Measurements from ENCODE around the gene SLC5A12.

Gene SLC5A12, protein sequence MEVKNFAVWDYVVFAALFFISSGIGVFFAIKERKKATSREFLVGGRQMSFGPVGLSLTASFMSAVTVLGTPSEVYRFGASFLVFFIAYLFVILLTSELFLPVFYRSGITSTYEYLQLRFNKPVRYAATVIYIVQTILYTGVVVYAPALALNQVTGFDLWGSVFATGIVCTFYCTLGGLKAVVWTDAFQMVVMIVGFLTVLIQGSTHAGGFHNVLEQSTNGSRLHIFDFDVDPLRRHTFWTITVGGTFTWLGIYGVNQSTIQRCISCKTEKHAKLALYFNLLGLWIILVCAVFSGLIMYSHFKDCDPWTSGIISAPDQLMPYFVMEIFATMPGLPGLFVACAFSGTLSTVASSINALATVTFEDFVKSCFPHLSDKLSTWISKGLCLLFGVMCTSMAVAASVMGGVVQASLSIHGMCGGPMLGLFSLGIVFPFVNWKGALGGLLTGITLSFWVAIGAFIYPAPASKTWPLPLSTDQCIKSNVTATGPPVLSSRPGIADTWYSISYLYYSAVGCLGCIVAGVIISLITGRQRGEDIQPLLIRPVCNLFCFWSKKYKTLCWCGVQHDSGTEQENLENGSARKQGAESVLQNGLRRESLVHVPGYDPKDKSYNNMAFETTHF

DNA sequence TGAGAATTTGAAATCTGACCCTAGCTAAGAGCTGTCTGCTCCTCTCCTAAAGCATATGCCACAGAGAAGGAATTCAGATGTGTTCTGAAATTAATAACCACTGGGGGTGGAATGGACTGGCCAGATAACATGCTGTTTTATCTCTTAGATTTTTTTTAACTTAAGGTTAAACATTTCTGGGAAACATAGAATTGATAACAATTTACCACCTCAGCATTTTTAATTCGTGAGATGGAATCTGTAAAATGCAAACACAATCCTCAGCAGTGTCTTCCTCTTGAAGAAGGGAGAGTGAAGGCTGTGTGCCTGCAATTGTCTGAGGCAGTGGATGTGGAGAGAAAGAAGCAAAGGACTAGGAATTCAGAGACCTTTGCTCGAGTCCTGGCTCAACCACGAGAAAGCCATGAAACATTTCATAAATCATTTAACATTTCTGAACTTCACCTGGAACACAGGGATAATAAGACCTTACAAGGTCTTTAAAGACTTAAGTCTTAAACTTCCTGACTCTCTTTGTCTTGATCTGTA is at the start of gene SLC5A12:
TSS of gene SLC5A12 (minus strand) at position 113 of the 528 bp plus-strand sequence. CDS start 346 bp downstream, outside the sequence.
- DNase-seq (ENCODE audit: low read depth) = no peak

DNA sequence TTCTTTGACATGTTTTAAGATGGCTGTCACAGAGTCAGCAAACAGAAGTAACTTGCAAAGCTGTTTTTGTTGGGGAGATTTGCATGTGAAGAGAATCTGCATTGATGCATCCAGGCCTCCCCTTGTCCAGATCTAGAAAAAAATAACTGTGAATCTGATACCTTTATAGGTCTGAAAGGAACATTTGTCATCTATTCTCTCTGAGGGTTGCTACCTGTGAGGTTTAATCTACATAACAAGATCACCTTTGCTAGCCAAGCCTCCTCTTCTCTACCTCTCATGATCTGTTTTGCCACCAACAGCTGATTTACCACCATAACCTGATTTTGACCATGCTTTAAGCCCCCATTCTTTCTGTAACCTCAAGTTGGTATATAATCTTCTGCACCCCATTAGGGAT is 47.2 kb upstream of the SLC5A12 start:
- no peak for DNase-seq (ENCODE audit: low read depth)

DNA sequence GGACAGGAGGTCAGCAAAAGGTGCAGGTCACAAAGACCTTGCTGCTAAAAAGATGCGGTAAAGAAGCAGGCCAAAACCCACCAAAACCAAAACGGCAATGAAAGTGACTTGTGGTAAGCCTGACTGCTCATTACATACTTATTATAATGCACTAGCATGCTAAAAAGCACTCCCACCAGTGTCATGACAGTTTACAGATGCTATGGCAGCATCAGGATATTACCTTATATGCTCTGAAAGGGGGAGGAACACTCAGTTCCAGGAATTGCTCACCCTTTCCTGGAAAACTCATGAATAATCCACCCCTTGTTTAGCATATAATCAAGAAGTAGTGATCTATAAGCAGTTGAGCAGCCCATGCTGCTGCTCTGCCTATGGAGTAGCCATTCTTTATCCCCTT is 45.2 kb upstream of the SLC5A12 start:
- no peak for DNase-seq (ENCODE audit: low read depth)

DNA sequence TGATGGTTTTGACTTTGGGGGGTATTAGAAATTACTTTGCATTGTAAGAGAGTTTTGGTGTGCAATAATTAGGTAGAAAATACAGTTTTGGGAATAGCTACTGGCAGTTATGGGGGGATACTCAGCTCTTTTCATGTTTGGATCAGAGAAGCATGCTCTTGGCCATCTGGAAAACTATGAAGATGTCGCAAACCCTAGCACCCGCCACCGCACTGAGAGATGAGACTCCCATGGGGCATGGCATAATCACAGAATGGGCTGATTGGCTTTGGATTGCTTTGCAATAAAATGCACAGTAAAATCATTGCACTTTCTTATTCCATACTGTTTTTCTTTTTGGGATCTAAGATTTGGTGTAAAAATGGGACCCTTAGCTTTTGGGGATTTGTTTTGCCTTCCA is 43.5 kb upstream of the SLC5A12 start:
- no peak for DNase-seq (ENCODE audit: low read depth)

DNA sequence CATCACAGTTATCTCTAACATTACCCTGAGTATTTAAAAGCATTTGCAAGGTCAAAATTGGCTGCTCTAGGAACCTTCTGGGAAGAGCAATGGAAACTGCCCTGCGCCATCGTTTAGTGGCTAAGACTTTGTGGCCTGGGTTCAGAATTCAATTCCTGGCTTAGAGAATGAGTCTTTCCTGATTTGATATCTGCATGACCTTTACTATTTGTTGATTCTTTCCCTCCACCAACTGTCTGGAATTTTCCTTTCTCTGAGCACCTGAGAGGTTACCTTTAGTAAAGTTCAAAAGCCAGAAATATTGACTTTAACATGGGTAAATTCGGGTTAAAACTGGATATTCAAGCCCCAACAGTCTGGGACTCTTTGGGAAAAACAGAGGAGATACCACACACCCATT is 43.0 kb upstream of the SLC5A12 start:
- no peak for DNase-seq (ENCODE audit: low read depth)

DNA sequence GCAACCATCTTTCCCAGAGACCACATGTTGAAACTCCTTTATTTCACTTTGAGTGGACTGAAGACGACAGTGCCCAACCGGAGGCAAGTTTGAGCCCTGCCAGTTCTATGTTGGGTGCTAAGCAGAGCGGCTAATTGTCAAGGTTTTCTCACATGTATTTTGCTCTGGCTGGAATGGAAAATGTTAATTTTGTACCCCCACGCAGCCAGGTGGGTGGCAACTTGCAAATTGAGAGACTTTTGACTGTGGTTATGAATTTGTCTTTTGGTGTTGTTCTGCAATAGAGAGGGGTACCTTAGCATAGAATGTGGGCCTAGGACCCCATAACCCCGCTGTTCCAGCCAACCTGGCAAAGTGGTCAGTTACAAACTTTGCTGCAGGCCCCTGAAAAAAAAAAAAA is 42.5 kb upstream of the SLC5A12 start:
- no peak for DNase-seq (ENCODE audit: low read depth)

DNA sequence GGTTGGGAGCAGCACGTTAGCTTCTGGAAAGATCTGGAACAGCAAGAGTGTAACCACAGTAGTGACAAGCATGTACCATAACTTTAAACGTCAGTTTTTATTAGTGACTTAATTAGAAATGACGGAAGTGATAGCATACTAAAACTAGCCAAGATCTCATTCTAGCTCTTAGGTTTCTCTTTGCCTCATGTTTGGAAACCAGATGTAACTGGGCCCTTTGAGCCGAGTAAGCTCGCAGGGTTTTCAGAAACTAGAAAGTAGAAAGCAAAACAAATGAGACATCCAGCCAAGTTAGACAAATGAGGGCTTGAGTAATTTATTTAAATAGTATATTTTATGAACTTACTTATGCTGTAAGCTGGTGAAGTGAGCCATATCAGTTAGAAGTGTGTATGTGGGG is 40.2 kb upstream of the SLC5A12 start:
- DNase-seq (ENCODE audit: low read depth) = no peak

DNA sequence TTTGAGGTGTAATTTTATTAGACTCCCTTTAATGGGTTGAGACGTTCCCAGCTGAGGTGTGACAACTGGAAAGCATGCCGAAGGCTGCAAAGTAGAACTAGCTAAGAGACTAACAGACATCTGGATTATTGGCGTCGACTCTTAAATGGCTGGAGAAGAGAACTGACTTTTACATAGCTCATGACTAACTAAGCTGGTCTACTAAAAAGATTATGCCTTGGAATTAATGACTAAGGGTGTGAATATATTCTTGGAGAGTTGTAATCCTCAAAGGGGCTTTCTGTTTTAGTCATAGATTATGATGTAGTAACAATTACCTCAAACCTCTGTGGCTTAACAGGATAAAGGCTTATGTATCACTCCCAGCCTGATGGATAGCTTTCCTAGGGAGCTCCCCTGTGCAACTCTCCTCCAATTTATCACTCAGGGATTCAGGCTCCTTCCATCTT is 39.5 kb upstream of the SLC5A12 start:
- no peak for DNase-seq (ENCODE audit: low read depth)

DNA sequence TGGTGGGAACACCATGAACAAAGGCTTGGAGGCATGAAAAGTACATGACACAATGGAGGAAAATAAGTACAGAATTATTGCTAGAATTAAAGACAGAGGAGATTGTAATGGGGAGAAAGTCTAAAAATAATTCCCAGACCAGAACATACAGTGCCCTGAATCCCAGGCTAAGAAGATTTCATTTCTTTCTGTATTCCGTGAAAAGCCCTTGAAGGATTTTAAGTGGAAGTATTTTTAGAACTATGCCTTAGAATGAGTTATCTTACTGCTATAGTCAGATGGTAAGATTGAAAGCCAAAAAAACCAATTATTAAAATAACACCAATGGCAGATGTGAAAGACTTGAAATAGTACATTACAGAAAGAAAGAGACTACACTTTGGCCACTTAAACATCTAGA is 36.1 kb upstream of the SLC5A12 start:
- no peak for DNase-seq (ENCODE audit: low read depth)

DNA sequence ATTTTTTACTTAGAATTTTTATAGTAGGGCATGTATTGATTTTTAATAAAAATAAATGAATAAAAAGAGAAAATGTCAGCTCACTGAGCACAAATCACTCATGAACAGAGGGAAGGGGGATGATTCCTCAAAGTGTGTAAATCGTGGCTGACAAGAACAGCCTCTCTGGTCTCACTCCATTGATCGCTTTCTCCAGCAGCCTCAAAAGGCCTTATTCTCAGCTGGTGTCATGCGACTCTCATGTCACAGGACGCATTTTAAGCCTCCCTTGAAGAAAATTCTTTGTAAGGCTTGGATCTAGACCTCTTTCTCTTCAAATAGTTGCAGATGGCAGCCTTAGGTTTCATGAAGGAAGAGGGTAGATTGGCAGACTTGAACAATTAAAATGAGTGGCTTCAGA is 33.9 kb upstream of the SLC5A12 start:
- no peak for DNase-seq (ENCODE audit: low read depth)

DNA sequence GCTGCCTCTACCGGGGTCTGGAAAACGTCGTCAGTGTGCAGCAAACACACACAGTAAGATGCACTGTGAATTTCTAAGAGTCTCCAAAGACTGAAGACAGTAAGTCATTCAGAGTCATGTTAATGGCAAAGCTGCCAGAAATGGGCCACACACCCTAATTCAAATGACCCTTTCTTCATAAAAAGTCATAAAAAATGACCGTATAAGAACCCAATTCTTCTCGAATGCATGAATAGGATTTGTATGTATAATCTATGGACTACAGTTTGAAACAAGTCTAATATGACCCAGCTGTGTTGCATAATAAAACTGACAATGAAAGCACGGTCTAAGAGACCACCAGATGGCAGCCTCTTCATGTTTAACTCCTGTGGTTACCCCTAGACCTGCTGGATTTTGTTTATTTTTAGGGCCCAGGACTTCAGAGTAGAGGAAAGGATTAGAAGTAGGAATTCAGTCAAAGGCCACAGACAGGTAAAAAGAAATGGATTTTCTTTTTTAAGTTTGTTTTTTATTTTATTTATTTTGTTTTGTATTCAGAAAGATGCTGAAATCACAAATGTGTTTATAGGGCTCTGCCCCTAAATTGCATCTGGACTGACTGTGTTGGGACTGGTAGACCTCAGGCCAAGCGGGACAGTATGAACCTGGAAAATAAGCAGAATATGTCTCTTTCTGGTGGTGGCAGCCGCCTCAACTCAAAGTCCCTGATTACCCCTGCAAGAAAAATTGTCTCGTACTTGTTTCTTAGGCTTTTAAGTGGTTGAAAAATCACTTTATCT is 32.1 kb upstream of the SLC5A12 start:
- no peak for DNase-seq (ENCODE audit: low read depth)

DNA sequence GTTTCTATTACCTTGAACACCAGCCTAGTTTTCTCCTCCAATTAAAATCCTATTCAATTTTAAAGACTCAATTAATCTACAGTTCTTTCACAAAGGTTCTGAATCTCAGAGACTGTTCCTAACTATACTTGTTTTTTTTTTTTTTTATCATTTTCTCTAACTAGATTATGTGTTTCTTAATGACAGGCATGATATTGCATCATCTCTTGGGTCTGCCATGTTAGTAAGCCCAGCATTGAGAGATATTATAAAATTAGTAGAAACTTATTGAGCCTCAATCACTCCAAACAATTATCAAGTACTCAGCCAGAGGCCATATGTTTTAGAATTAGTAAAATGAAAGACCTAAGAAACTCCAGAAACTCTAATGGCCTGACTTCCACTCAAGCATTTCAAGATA is 28.1 kb upstream of the SLC5A12 start:
- no peak for DNase-seq (ENCODE audit: low read depth)

DNA sequence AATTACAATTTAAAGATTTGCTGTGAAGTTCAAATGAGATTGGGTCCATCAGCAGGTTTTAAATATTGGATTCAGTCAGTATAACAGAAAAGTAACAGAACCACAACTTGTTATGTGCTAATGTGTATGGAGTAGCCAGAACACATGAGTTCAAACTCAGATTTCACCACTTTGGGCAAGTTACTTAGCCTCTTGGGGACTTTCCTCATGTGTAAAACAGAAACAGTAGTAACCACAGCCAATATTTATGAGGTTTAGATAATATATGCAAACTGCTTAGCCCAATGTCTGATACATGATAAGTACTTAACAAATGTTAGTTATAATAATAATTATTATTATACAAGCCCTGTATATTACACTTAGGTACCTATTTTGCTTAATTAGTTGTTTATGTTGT is 21.8 kb upstream of the SLC5A12 start:
- no peak for DNase-seq (ENCODE audit: low read depth)

DNA sequence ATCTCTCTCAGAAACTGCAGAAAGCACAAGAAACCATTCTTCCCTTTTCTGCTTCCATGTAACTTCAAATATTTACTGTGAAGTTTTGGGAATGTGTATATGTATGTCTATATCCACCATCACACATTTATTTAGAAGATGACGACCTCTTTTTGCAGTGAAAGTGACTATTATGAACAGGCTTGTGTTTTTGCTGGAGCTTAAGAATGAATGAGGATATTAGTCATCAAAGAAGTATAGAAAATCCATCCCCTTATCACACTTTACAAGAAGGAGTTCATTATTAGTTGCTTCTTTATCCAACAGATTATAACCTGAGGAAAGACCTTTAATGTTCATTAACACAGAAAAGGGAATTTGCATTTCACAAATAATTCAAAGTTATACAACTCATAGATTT is 21.1 kb upstream of the SLC5A12 start:
- DNase-seq (ENCODE audit: low read depth) = no peak

DNA sequence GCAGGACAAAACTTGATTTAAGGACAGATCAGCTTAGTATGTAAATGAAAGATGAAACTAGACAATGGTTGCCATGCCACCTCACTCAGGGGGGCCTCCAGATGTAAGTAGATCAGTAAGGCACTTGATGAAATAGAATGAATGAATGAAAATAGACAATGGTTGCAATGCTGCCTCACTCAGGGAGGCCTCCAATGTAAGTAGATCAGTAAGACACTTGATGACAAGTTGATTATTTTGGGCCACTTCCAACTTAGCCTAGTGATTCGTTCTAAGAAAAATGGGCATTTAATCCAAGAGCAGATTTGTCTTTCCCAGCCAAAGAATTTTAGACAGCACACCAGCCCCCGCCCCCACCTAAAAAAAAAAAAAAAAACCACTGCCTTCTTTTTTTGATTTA is 19.2 kb upstream of the SLC5A12 start:
- no peak for DNase-seq (ENCODE audit: low read depth)

DNA sequence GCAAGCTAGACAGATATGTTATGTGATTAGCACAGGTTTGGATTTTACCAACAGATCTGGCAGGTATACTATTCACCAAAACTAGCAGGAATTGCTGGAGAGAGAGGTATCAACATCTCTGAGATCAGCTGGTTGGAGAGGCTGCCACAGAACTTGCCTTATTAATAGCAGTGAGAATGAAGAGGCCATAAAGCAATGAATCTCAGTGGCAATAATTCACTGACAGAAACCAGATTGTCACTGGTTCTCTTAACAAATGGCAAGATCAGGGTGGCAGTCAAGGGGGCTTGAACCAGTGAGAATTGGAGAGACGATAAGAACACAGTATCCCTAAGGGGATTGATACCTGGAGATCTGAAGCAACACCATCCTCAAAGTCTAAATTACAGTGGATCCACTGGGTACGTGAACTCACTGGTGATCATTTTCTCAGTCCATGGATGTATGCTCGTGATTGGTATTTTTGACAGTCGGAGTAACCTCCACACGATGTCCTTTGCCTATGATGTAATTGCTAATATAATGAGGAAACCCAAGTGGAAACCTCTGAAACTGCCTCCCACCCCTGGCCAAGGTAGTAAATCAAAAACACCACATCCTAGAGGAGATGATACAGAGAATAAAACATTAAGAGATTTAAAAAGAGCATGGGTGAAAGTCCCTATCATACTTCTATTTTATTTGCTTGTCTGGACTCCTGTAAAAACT is 17.7 kb upstream of the SLC5A12 start:
- no peak for DNase-seq (ENCODE audit: low read depth)

DNA sequence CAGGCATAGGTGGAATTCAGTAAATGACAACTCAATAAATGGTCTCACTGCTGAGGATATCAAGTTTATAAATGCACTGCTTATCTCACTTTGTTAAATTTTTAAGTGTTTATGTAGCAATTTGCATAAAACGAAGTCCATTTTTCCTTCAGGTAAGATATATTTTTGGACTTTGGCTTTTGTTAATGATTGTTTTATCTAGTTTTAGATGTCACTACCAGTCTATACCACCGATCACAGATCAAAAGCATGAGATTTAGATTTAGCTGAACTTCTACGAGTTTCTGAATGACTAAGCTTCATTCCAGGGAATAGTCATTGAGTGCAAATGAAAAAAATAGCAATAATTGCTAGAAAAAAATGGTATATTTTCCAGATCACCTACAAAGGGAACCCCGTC is 12.8 kb upstream of the SLC5A12 start:
- no peak for DNase-seq (ENCODE audit: low read depth)

DNA sequence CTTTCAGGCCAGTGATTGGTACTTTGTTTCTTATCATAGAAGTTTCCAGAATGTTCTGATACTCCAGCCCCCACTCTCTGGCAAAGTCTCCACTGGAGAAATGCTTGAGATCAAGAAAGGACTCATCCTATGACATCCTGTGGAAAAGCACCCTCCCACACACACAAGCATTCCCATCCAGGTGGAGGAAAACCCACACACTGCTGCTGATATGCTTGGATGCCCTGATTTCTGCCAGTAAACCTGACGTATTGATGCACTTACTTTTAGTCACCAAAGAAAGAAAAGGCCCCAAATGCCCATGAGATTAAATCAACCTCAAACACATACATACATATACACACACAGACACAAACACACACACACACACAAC is 9.2 kb upstream of the SLC5A12 start:
- DNase-seq (ENCODE audit: low read depth) = no peak

DNA sequence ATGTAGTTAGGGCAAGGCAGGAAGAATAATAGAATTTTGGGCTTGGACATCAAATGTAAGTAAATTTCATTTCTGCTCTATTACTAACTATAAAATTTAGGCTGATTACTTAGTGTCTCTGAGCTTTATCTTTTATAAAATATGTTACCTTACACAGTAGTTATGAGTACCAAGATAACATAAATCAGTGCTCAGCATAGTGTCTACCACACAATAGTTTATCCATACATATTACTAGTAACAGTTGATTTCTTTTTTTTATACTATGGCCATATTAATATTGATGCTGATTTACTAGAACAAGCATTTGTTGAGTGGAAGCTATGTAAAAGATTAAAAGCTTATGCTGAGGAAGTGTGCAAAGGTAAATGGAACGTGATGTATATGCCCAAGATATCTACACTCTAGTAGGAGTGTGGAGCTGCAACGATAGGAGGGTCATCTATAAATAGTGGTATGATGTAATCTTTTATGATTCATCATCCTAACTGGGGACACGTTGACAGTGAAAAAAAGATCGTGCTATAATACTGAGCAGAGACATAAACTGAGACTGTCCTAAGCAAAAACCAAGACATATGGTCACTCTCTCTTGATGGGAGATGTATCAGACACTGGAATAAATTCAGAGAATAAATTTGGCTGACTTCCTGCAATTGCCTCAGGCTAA is 8.7 kb upstream of the SLC5A12 start:
- no peak for DNase-seq (ENCODE audit: low read depth)

DNA sequence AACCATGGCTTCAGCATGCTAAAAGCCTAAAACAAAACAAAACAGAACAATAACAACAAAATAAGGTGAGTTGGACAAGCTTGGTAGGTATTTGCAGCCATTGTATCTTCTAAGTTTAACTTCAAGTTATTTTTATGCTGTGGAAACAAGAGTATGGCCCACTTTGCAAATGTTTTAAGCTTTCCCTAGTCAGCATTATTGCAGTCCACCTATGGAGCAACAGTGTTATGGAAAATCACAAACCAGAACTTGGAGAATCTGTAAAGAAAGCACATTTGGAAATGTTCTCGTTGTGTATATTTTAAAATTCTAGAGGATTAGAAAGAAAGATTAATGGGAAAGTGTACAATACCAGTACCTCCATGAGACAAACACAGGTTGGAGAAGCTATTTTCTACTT is 7.4 kb upstream of the SLC5A12 start:
- no peak for DNase-seq (ENCODE audit: low read depth)

DNA sequence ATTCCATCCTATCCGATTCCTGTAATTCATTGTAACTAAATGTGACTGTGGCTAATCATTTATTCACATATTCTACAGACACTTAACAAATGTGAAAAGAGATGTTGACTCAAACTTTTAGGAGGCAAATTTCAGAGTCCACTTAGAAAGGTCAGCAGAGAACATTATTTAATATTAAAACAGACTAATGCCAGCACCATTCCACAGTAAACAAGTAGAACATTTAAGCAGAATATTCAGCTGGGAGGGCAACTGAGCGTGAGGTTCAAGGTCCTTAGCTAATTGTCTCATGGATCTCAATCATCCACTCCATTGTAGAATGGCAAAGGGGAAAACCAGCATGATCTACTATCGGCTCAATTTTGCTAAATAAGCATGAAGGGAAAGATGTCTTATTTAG is 5.1 kb upstream of the SLC5A12 start:
- no peak for DNase-seq (ENCODE audit: low read depth)

DNA sequence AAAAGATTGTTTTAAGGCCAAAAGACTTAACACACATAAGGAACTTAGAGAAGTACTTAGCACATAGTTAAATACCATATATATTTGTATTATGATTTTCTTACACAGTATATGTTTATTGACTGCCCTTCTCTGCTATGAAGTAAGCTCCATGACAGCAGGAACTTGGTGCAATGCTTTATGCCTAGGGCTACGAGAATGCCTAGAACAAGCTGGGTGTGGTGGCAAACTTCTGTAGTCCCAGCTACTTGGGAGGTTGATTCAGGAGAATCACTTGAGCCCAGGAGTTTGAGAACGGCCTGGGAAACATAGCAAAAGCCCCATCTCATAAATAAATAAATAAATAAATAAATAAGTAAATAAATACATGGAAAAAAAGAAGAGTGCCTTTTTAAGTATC is 1.9 kb downstream of the SLC5A12 start:
- DNase-seq (ENCODE audit: low read depth) = no peak

Data from activated T-cell treated with anti-CD3 and anti-CD28 coated beads for 1 hour (primary cell).